HG03469 (cell line): ENCODE data around the gene DLEC1.
"Not testable (repeated sequence)": the region's sequence is repeated elsewhere in the genome, so short reads cannot be mapped to it uniquely, and the experiment has no call there.

Experiments used
- ATAC-seq: cut with Tn5 transposase; IDR thresholded peaks from one replicate; pipeline ENCODE4 v1.9.1; 2021; ENCODE audit warnings: mild to moderate bottlenecking, moderate library complexity, moderate number of reproducible peaks; ENCODE audit not compliant: unreplicated experiment

The DLEC1 gene

DNA sequence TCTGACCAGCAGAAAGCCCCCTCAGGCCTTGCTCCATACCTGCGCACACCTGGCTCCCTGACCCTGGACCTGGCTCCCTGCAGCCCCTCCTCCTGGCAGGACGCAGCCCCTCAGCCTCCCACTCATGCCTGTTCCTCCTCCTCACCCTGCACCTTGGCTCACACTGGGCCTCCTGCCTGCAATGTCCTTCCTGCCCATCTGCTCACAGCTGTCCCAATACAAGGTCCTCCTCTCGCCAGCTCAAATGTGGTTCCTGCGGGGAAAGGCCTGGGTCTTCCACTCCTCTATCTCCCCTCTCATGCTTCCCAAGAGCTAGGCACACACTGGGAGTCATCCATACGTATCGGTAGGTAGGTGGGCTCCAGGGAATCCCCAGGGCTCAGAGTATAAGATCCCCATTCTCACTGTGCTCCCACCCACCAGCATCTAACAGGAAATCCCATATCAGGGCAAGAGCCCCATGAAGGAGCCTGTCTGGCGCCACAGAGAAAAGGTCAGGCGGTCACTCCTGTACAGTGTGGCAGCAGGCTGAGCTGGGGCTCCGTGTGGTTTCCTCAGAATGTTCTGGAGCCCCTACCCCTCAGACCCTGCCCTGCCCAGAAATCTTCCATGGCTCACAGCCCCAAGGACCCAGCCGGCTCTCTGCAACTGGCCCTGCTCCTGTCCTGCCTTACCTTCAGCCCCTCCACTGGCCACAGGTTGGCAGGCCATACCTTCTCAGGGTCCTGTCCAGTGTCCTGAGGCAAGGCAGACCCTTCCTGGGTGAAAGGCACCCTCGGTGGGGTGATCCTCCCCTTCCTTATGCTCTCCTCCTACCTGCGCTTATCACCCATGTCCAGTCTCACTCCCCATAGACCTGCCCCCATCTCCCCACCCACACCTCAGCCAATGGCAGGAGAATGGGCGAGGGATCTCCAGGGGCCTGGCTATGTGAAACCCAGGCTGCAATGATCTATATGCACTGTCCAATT lies 20.4 kb upstream of the DLEC1 start:
- ATAC-seq: no peak

DNA sequence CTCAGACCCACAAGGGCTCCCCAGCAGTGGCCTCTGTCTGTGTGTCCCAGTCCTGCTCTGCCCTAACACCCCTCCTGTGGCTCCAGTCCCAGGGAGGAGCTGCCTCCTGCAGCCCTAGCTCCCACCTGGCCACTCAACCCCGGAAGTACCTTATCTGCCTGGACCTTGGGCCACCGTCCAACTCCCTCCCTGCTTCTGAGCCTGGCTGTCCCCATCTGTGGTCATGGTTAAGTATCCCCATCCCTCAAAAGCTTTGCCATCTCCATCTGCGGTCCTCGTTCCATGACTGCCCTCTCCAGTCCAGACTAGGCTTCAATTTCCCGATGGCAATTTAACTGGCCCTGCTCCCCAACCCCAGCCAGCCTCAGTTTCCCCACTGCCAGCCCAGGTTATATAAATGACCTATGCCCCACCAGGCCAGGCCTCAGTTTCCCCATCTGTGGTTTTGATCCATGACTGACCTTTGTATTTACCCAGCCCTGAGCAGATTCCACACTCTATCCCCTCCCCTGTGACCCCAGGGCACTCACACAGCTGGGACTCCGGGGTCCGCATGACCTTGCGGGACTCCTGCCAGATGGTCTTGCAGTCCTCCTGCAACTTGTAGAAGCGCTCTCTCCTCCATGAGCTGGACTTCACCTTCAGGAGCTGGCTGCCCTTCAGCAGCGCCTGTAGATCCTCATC lies 19.2 kb upstream of the DLEC1 start:
- no peak for ATAC-seq

DNA sequence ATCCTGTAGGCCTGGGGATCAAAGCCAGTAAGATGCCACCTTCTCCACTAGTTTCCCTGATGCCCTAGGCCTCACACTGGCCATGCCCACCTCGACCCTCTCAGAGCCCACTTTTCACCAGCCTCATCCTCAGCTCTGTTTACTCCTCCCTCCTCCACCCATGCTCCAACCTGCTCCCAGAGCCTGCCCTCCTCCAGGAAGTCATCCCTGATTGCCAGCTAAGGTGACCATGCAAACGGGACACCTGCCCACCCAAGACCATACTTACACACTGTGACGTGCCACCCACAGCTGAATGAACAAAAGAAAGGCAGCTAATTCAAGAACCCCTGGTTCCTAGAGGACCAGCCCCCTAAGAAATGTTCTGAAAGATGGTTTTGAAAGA lies 18.7 kb upstream of the DLEC1 start:
- no peak for ATAC-seq

DNA sequence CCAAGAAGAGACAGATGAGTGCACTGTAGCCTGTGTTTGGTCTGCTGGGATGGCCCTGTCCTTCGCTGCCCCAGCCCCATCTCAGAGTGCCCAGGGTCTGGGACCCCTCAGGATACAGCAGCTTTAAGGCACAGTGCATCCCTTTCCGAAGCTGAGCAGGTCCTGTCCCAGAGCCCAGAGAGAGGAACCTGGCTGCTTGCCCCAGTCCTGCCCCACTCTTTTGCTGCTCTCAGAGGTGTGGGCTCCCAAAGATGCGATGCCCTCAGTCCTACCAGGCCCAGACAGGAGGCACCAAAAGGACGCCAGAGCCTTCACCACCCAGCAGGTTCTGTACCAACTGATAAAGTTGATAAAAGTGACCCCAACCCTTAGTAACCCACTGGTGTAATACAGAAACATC lies 17.8 kb upstream of the DLEC1 start:
- ATAC-seq: no peak

DNA sequence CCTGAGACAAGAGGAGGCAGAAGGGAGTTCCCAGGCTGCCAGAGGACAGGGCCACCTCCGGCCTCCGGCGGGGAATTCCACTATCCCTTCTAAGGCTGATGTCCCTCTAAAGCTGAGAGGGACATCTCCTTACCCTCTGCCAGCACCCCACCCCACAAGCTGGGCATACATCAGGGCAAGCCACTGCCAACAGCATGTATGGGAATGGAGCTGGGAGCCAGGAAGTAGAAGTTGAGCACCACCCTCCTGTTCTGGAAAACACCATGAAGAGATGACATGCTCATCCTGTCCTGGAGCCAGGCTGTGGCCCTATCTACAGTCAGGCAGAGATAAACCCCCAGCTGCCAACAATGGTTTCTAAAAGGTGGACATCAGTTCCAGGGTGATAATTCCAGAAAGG lies 16.7 kb upstream of the DLEC1 start:
- no peak for ATAC-seq

DNA sequence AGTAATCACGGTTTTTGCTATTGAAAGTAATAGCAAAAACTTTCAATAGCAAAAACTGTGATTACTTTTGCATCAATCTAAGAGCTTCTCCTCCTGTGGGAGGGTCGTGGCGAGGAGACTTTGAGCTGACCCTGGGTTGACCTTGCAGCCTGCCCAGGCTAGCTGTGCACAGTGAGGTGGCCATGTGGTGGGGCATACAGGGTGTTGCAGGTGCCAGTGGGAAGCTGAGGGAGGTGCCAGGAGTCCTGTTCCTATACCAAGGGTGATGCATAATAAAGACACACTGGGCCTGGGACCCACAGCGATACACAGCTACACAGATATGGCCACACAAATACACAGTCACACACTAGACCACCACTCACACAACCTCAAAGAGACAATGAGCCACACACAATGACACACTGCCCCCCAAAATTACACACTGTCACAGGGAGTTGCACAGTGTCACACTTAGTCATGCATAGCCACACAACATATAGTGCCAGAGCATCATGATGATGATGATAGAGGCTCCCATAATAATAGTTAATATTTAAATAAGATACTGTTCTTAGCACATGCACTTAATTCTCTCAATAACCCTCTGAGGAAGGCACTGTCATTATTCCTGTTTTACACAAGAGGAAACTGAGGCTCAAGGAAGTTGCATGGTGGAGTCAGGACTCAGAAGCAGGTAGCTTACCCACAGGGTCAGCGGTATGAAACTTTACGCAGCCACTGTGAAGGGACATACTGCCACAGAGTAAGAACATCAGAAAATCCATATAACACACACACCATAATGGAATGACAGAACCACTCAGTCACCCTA lies 15.9 kb upstream of the DLEC1 start:
- ATAC-seq: no peak

DNA sequence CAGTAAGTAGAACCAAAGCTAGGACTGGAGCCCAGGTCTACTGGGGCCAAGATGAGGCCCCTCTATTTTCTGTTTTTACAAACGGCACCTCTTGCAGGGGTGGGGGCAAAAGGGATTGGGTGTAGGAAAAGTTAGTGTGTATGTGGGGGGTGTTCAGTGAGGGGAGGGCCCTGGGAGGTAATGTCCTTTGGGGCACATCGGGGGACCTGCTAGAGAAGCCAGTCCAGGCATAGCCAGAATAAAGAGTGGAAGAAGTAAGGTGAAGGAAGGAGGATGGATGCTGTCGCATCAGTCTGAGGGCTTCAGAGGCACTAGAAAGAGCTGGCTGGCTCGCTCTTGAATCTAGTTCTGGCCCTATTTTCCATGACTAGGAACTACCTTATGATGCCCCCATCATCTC lies 12.2 kb upstream of the DLEC1 start:
- no peak for ATAC-seq

DNA sequence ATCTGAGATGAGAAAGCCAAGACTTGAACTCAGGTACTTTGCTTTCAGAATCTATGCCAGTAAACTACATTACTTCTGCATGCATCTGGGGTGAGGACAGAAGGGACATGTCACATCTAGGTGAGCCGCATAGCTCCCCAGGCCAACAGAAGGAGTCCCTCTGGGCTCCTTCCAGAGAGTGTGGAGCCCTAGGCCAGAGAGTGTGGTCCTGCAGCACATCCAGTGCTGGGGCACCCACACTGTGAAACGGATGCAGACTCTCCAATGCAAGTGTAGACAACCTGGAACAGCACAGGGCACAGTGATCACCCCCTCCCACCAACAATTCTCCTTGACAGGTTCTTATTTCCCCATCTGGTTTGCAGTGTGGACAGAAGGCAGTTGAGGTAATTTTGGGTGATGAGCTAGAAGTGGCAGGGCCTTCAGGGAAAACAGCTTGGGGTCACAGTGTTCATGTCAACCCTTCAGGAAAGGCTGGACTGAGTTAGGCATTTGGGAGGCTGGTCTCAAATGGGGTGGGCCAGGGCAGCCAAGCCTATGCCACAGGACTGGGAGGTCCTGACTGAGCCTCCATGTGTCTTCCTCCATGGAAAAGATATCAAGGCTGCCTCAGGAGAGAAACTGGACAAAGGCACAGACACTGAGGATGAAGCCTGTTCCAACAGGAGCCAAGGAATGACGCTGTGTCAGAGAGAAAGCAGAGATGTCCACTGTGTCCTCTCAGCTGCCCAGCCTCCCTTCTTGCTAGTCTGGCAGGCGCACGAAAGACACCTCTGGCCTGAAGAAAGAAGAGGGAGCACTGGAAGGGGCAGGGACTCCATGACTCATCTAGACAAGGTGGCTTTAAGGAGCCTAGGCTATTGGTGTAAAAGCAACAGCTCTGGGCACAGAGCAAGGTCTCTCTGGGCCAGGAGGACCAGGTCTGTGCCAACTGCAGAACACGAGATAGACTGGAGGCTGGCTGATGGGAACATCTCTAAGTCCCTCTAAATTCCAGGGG lies 11.2 kb upstream of the DLEC1 start:
- ATAC-seq: no peak

DNA sequence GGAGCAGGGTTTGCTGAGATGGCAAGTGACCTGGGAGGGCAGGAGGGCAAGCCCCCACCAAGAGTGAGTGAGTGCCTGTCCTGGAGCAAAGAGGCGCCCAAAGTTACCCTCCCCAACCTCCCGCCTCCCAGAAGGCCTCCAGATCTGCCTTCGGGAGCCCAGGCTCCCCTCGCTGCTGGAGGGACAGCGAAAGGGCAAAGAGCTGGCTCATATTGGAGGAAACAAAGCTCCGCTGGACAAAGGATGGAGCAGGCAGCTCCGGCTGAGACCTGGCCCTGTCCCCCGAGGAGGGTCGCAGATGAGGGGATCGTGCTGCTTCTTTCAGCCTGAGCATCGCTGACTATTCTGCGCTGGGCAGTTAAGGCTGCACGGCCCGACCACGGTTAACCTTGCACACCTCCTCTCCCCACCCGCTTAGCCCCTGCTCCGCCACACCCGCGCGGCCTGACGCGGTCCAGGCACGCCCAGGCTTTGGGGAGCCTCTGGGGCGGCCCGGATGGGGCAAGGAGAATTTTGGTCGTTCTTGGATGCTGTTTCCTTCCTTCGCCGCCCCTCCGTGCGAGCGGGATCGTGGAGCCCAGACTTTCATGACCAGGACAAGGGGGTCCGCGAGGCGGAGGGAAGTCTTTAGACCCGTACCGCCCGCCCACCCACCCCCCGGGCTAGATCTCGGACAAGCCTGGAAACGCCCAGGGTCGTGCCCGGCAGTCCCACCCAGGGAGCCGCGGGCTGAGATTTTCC lies 10.2 kb upstream of the DLEC1 start:
- ATAC-seq: no peak

DNA sequence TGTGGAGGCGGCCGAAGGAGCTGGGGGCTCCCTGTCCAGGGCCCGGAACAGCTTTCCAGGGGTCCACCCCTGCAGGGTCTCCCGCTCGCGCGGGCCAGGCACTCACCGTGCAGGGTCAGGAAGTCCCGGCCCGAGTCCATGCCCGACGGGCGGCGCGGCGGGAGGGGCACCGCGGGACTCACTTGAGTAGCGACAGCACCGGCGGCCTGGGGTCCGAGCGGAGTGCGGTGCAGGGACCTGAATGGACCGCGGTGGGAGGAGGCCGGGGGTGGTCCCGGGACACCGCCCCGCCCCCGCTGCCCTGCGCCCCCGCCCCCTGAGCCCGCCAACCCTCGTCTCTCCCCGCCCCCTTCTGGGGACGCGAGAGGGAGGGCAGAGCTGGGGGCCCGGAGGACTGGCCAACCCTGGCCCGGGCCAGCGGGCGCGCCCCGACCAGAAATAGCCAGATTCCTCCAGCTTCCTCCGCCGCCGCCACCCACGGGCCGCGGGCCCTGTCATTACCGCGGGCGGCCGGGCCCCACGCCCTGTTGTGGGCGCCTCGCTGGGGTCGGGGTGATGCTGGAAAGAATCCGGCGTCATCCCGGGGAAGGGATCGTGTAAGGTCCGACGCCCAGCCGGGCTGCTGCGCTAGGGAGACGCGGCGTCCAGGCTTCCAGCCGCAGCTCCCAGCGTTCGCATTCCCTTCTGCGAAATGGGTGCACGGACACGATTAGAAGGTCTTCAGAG lies 9.4 kb upstream of the DLEC1 start, which contains the start of gene PLCD1:
Gene PLCD1, minus strand, starts transcription at position 243 of the 726 bp plus-strand sequence. Its CDS starts 103 bp downstream, at position 140.
- no peak for ATAC-seq

DNA sequence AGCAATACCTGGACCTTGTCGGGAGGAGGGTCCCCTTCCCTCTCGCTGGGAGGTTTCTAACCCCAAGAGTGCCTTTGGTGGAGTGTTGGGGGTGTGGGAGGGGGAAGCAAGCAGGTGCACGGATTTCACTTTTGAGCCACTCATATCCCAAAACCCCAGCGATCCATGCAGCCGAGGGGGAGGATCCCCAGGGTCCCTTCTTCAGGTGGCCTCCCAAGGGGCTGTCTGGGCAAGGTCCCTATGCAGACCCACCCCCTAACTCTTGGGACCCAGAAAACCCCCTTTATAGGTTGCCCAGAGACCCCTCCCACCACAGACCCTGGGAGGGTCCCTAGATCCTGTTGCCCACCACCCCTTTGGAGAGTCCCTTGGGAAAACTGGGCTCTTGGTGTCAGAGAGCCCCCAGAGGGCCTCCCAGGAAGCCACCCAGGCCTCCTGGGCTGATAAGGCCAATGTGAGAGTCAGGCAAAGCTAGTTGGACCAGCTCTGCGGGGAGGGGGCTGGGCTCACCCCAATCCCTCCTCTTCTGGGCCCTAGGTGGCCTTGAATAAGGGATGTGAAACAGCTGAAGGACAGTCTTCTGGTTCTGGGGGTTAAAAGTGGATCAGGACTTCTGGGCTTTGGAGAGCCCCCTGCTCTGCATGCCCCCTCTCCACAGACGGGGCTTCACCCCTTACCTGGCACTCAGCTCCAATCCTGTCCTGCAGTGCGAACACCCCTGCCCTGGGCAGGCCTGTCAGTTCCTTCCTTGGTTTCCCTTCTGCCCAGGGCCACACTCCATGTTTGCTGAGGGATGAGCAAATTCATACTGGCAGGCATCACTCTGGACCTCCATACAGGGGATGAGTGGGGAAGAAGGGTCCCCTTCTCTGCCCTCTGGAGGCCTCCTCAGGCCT lies 8.6 kb upstream of the DLEC1 start:
- no peak for ATAC-seq

DNA sequence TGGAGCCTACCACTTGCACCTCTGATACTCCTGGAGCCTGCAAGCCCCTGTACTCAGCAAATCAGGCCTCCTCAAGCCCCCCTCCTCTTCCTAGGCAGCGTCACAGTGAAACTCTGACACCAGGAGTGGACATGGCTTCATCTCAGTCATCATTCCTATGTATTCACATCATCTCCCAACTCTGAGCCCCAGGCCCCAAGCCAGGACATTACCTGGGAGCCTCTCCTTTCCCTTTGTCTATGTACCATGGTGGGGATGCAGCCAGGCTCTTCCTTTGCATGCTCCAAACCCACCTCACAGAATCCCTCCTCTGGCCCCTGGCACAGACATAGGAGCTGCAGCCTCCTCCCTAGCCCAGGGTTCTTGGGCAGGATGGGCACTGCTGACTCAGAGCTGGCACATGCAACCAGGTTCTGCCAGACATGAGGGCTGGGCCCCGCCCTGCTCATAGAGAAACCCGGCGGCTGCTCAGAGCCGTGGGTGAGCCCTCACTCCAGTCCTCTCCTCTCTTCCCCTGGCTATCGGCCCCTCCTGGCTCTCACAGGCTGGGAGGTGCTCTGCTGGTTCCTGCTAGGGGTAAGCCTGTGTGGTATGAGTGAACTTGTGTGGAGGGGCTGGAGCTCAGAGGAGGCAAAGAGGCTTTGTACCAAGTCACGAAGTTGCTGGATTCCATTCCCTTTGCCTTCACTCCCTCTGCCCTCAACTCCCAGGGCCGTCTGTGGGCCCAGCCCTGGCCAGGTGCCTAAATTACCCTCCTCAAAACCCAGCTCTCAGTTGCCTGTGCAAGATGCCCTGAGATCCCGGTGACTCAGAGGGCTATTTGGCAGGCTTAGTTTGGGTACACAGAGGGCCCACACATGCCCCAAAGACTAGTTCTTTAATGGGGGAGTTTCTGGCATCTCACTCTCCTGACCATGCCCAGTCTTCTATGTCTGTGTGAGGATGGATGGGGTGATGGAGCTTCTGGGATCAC lies 7.7 kb upstream of the DLEC1 start:
- no peak for ATAC-seq

DNA sequence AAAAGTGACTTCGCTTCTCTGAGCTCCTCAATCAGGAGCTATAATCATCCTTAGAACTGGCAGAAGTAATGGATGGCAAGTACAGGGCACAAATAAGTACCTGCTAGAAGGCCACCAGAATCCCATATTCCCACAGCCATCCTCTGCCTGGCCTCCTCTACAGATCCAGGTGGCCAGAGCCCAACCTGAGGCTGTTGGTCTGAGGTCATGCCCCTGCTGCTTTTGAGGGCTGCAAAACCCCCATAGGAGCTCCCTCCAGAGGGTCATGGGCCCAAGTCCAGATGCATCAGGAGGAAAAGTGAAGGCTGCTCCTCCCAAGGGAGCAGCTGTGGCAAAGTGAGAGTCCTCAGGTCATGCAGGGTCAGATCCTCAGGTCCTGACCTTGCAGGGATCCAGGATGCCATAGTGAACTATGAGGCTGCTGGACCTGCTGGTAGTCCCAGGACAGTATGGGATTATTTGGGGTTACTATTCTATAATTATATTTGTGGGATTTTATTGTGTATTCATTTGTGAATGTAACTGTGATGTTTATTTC lies 6.6 kb upstream of the DLEC1 start:
- no peak for ATAC-seq

DNA sequence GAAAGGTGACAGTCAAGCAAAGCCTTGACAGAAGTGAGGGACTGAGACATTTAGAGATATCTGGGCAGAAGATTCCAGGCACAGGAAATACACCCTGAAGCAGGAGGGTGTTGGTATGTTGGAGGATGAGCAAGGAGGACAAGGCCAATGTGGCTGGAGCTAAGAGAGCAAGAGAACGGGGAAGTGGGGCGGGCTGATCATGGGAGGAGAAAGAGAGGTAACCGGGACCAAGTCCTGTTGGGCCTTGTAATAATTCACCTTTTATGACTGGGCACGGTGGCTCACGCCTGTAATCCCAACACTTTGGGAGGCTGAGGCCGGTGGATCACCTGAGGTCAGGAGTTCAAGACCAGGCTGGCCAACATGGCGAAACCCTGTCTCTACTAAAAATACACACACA lies 5.4 kb upstream of the DLEC1 start:
- ATAC-seq: not testable (repeated sequence)

DNA sequence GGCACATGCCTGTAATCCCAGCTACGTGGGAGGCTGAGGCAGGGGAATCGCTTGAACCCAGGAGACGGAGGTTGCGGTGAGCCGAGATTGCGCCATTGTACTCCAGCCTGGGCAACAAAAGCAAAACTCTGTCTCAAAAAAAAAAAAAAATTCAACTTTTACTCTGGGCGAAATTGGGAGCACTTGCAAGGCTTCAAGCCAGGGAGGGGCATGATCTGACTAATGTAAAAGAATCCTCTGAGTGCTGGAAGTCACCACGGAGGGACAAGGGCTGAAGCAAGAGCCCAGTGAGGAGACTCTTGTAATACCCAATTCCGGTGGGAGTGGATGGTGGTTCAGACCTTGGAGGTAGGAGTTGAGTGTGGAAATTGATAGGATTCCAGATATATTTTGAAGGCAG lies 4.7 kb upstream of the DLEC1 start:
- ATAC-seq: not testable (repeated sequence)

DNA sequence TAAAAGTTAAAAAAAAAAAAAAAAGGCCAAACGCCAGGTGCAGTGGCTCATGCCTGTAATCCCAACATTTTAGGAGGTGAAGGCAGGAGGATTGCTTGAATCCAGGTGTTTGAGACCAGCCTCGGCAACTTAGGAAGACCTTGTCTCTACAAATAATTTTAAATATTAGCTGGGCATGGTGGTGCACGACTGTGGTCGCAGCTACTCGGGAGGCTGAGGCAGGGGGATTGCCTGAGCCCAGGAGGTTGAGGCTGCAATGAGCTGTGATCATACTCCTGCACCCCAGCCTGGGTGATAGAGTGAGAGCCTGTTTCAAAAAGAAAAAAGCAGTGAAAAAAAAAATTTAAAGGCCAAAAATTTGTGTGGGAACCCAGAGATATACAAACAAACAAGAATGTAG lies 2.7 kb upstream of the DLEC1 start:
- ATAC-seq: no peak
